LNCAP (cell line): ENCODE results near the gene ARHGAP12.

Experiments
- TF ChIP-seq, protein P1 (sequence below): fragments of 450-650 bp; IDR thresholded peaks from 2 replicates; pipeline ENCODE4 v1.5.1; 2017; ENCODE audit warnings: mild to moderate bottlenecking

ARHGAP12 gene

DNA sequence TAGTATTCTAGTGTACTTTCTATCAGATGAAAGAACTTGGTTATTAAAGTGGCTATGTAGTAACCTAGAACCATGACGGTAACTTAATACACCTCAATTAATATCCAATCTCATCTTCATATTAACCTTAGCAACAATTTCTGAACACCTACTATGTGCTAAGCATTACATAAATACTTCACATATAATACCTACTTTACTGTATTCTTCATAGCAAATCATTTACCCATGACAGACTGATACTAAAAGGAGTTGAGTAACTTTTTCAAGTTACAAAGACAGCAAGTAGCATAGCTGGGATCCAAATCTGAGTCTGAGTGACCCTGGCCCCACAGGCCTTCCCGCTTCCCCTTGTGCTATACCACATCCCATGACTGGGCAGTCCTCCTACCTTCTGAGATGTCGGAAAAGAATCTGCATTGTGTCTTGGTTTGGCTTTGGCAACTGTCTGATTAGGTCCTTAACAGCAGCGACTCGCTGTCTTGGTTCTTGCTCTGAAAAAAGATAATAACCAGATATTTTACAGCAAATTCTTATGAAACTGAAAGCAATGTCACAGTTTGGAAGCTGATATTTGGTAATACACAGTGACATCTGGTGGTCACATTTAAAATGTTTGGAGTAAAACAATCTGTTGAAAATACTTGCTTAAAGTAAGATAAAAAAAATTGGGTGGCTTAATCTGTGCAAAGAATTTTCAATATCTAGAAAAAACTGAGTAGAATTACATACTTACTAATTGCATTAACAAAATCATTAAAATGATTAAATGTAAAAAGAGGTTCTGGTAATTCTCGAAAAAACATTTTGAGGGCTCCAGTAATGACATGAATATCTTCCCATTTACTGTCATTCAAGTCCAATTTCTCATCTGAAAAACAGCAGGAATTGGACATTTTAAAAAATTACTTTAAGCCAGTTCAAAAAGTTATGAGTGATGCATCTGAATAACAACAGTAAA is 120.1 kb downstream of the ARHGAP12 start:
- TF ChIP-seq, protein P1, sequence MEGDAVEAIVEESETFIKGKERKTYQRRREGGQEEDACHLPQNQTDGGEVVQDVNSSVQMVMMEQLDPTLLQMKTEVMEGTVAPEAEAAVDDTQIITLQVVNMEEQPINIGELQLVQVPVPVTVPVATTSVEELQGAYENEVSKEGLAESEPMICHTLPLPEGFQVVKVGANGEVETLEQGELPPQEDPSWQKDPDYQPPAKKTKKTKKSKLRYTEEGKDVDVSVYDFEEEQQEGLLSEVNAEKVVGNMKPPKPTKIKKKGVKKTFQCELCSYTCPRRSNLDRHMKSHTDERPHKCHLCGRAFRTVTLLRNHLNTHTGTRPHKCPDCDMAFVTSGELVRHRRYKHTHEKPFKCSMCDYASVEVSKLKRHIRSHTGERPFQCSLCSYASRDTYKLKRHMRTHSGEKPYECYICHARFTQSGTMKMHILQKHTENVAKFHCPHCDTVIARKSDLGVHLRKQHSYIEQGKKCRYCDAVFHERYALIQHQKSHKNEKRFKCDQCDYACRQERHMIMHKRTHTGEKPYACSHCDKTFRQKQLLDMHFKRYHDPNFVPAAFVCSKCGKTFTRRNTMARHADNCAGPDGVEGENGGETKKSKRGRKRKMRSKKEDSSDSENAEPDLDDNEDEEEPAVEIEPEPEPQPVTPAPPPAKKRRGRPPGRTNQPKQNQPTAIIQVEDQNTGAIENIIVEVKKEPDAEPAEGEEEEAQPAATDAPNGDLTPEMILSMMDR: peak; percentile 63

- TF ChIP-seq, protein P1: no peak
These were observed 124.2 kb downstream of the ARHGAP12 start for GRCh38 chr10:31804352-31804810.

DNA sequence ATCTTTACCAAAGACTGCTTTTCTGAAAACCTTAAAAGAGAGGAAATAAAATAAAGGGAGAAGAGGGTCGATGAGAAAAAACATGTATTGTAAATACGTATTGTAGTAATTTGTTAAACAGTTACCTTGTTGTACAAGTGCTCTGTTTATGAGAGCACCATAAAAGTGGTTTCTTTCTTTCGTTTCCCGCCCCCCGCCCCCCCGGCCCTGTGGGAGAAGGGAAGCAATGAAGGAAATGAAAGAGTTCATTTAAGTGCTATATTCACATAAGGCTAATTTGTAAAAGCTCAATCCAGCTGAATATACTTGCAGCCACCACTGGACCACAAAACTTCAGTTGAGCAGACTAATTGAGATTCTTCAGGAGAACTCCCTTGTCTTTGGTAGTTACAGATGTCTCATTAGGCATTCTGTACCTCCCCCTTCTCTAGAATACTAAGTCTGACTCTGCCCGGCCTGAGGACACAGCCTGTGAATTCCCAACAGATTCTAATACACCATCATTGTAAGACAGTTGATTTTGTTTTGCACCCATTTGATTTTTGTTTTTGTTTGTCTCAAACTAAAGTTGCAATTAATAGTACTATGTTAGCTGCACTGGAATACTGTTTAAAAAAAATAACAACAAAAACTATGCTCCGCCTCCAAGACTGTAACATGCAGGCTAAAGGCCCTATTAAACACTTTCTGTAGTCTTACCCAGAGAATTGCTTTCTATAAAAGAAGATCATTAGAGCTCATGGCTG is 124.9 kb downstream of the ARHGAP12 start:
- TF ChIP-seq, protein P1: no peak

DNA sequence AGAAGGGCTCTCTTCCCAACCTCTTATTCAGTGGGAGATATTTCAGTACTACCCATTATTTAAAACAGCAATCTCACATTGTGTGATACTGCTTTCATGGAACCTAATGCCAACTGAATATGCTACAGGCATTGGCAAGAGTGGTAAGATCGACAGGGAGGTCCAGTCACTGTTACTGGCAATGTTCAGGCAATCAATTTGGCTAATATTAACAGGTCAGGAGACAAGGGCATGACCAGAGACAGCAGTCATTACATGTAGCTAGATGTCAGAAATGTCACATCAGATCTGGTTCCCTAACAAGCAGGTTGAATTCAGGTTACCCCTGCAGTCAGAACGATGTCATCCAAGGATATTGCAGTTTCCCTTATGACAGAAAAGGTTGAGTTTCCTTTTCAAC is 129.4 kb downstream of the ARHGAP12 start:
- TF ChIP-seq, protein P1: no peak

DNA sequence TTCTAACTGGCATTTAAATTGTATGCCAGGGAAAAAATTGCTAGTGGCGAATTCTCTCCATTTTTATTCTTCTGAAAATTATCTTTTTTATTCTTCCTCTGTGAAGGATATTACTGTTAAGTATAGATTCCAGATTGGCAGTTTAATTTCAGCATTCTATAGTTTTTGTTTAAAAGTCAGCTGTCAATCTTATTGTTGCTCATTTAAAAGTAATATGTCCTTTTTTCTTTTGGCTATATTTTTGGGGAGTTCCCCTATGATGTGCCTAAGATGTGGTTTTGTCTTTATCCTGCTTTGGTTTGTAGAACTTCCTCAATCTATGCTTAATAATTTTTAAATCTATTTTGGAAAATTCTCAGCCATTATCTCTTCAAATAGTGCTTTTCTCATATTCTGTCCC is 135.9 kb downstream of the ARHGAP12 start:
- TF ChIP-seq, protein P1: no peak

DNA sequence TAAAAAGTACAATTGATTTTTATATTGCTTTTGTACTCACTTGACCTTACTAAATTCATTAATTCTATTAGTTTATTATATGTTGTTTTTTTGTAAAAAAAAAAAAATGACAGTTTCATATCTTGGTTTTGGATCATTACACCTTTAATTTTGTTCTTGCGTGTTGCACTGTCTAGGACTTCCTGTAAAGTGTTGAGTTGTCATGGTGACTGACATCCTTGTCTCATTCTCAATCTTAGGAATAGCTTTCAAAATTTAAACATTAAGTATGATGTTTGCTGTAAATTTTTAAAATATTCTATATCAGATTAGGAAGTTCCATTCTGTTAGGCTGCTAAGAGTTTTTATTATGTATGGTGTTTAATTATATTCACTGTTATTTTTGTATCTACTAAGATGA is 139.1 kb downstream of the ARHGAP12 start:
- TF ChIP-seq, protein P1: no peak

DNA sequence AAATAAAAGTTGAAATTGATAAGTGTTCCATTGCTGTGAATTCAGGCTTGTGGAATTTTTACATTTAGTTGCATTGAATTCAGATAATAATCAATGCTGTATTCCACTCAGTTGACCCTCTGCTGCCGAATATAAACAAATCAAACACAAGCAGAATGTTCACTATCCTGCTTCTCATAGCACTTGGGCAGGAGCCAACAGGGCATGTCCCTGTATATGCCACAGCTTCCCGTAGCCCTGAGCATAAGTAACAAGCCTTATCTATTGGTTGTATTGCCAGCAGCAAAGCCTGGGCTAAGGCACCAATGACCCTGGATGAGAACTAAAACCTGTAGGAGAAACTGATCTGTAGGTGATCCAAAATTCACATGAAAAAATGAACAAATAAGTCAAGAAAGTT is 145.9 kb downstream of the ARHGAP12 start:
- TF ChIP-seq, protein P1: no peak
